ENCODE data around the gene DOLPP1. TPM values are rescaled to one million over a fixed set of nuclear protein-coding genes. Genes with fewer than 3 reads are reported as not detected.

DOLPP1 gene
- total RNA-seq, 1 donor from 2014 or later: 12.7 TPM

DNA sequence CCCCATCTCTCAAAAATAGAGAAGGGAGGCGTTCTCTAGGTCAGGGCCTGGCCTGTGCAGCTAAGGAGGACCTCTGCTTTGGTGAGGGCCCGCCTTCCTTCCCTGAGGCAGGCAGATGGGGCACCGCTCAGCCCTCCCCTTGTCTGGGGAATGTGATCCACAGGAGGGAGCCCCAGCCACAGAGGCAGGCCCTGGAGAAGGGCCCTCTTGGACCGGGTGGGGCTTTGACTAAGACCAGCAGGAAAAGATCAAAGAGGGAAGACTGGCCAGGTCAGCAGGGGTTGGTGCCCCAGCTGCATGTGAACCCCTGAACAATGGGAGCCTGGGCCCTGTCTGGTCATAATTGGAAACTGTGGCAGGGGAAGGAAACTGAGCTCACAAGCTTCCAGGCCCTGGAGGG, 52.2 kb downstream of the DOLPP1 start:
- DNase-seq (ENCODE audit: low read depth): no peak
- TF ChIP-seq, protein P1, sequence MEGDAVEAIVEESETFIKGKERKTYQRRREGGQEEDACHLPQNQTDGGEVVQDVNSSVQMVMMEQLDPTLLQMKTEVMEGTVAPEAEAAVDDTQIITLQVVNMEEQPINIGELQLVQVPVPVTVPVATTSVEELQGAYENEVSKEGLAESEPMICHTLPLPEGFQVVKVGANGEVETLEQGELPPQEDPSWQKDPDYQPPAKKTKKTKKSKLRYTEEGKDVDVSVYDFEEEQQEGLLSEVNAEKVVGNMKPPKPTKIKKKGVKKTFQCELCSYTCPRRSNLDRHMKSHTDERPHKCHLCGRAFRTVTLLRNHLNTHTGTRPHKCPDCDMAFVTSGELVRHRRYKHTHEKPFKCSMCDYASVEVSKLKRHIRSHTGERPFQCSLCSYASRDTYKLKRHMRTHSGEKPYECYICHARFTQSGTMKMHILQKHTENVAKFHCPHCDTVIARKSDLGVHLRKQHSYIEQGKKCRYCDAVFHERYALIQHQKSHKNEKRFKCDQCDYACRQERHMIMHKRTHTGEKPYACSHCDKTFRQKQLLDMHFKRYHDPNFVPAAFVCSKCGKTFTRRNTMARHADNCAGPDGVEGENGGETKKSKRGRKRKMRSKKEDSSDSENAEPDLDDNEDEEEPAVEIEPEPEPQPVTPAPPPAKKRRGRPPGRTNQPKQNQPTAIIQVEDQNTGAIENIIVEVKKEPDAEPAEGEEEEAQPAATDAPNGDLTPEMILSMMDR (conservative IDR thresholded peaks at IDR 0.05; ENCODE audit: low read depth, low read length): no peak
- no peak overlapping the region for H3K4me3 ChIP-seq (ENCODE audit: low read depth, low read length)

DNA sequence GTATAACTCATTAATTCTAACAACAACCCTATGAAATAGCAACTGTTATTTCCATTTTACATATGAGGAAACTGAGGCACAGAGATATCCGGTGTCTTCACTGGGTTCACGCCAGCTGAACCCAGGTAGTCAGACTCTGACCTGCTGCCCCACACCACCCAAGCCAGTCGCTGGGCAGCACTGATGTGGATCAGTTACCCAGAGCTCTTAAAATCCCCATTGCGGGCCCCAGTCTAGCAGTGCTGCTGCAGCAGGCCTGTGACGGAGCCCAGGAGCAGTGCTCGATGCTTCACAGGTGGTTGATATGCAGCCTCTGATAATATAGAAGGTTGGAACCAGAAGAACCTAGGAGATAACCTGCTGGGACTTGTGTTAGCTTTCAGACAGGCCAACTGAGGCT, 54.6 kb downstream of the DOLPP1 start:
- no peak for DNase-seq (ENCODE audit: low read depth)
- TF ChIP-seq, protein P1 (conservative IDR thresholded peaks at IDR 0.05; ENCODE audit: low read depth, low read length): no peak
- H3K4me3 ChIP-seq (ENCODE audit: low read depth, low read length): no peak overlapping the region

DNA sequence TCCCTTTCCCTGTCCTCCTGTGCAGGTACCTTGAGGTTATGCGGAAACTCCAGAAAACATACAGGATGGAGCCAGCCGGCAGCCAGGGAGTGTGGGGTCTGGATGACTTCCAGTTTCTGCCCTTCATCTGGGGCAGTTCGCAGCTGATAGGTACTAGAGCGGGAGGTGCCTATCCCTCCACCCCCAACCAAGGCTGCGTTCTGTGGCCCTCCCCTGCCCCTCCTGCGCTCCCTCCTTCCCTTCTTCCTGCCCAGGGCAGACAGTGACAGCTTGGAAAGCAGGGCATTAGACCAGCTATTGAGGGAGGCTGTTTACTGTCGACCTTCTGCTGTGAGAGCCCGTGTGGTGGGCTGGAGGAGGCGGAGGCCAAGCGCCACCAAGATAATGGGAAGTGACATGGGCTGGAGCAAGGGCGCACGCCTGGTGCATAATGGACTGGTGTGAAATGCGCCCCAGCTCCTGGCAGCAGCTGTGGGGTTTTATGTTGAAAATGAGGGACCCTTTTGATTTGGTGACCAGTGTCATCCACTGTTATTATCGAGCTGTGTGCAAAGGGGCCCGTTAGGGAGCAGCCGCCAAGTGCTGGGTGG, 55.6 kb downstream of the DOLPP1 start:
- H3K4me3 ChIP-seq (ENCODE audit: low read depth, low read length): no peak overlapping the region
- TF ChIP-seq, protein P1 (conservative IDR thresholded peaks at IDR 0.05; ENCODE audit: low read depth, low read length): no peak
- DNase-seq (ENCODE audit: low read depth): no peak

DNA sequence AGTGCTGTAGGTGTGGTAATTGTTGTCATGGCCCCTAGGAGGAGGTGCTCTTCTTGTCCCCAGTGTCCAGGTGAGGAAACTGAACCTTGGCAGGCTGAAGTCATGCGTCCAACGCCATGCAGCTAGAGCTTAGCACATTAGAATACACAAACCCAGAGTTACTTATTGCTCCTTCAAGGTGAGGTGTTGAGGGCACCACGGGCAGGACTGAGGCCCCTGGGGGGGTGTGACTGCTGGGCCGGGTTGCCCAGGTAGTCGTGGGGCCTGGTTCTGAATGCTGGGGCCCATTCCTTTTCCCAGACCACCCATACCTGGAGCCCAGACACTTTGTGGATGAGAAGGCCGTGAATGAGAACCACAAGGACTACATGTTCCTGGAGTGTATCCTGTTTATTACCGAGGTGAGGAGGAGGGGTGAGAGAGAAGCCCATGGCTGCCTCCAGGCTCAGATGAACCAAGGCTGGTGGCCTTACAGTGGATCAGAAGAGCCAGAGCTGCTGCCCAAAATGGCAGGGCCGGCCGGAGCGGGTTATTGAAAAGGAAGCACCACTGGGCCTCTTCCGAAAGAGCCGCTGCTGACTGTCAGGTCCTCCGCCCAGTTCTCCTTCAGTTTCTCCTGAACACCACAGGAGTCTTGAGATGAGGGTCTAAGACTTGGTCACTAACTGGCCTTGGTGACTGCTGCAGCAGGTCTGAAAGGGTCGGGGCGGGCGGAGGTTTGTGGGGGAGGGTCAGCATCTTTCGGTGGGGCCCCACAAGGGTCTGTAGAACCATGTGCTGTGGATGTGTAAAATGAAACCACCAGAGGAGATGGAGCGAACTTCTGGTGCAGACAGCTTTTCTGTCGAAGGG, 56.6 kb downstream of the DOLPP1 start:
- TF ChIP-seq, protein P1 (conservative IDR thresholded peaks at IDR 0.05; ENCODE audit: low read depth, low read length): no peak
- DNase-seq (ENCODE audit: low read depth): no peak
- no peak overlapping the region for H3K4me3 ChIP-seq (ENCODE audit: low read depth, low read length)

DNA sequence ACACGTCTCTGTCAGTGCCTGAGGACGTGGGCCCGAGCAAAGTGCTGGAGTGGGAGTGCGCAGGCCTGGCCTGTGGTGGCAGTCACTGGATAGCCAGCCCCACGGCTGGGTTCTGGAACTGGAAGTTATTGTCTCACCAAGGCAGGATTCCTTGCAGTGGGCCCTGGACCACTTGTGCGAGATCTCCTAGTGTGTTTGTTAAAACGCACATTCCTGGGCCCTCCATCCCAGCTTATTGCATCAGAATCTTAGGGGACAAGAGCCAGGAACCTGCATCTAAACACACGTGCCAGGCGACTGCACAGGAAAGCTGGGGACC, 57.2 kb downstream of the DOLPP1 start:
- no peak for DNase-seq (ENCODE audit: low read depth)
- TF ChIP-seq, protein P1 (conservative IDR thresholded peaks at IDR 0.05; ENCODE audit: low read depth, low read length): no peak
- H3K4me3 ChIP-seq (ENCODE audit: low read depth, low read length): no peak overlapping the region

DNA sequence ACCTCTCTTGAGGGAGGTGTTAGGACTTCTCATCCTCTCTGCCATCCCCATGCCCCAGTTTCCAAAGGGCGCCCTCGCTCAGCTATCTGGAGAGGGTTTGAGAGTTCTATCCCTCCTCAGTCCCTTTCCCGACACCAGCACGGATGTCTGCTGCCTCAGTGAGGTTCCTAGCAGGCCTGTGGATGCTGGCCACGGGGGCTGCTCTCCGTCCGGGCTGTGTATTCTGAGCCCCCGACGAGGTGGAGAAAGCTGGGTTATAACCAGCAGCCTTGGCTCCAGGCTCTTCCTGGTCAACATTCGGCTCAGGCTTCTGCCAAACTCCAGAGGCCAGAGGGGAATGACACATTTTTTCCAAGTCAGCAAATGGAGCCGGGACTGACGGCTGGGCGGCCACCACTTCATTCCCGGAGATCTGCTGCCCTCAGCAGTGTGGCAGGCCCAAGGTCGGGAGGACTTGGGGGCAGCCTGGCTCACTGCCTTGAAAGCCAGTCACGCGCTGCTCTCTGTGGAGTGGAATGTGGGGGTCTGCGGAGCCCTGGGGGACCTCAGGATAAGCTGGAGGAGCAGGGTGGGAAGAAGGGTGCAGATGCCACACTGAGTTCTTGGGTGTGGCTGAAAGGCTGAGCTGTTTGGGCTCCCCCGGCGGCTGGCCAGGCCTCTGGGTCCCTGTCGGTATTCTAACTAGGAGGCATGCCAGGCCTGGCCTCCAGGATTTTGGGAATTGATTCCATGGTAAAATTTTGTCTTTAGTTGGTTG, 57.7 kb downstream of the DOLPP1 start:
- DNase-seq (ENCODE audit: low read depth): no peak
- TF ChIP-seq, protein P1 (conservative IDR thresholded peaks at IDR 0.05; ENCODE audit: low read depth, low read length): no peak
- no peak overlapping the region for H3K4me3 ChIP-seq (ENCODE audit: low read depth, low read length)
